Ishikawa (cell line): ENCODE results near the gene STMN3.

Experiments used
- CEBPB ChIP-seq: IDR thresholded peaks from 2 replicates; pipeline ENCODE4 v1.6.1; 2012
- CREB1 ChIP-seq: IDR thresholded peaks from 2 replicates; pipeline ENCODE4 v1.6.1; 2012; ENCODE audit warnings: low read depth
- EGR1 ChIP-seq: IDR thresholded peaks from 2 replicates; pipeline ENCODE4 v1.6.1; 2012
- EP300 ChIP-seq: IDR thresholded peaks from 2 replicates; pipeline ENCODE4 v1.6.1; 2012; ENCODE audit warnings: borderline replicate concordance
- FOXM1 ChIP-seq: IDR thresholded peaks from 2 replicates; pipeline ENCODE4 v1.6.1; 2012; ENCODE audit warnings: low read depth, borderline replicate concordance
- MAX ChIP-seq: IDR thresholded peaks from 2 replicates; pipeline ENCODE4 v1.6.1; 2012
- NFIC ChIP-seq: IDR thresholded peaks from 2 replicates; pipeline ENCODE4 v1.6.1; 2012
- RAD21 ChIP-seq: IDR thresholded peaks from 2 replicates; pipeline ENCODE4 v1.6.1; 2012; ENCODE audit warnings: low read depth
- REST ChIP-seq: IDR thresholded peaks from 2 replicates; pipeline ENCODE4 v1.6.1; 2012; ENCODE audit warnings: low read depth, mild to moderate bottlenecking
- TAF1 ChIP-seq: IDR thresholded peaks from 2 replicates; pipeline ENCODE4 v1.6.1; 2012; ENCODE audit warnings: low read depth, mild to moderate bottlenecking
- TCF12 ChIP-seq: IDR thresholded peaks from 2 replicates; pipeline ENCODE4 v1.6.1; 2012; ENCODE audit warnings: low read depth
- TEAD4 ChIP-seq: IDR thresholded peaks from 2 replicates; pipeline ENCODE4 v1.6.1; 2012
- USF1 ChIP-seq: IDR thresholded peaks from 2 replicates; pipeline ENCODE4 v1.6.1; 2012
- YY1 ChIP-seq: IDR thresholded peaks from 2 replicates; pipeline ENCODE4 v1.6.1; 2012; ENCODE audit warnings: low read depth
- ZBTB7A ChIP-seq: IDR thresholded peaks from 2 replicates; pipeline ENCODE4 v1.6.1; 2012; ENCODE audit warnings: low read depth

STMN3 gene

GRCh38 chr20:63693733-63694583 is 40.7 kb upstream of the STMN3 start:
- TF ChIP-seq MAX, result no peak
- no peak for TF ChIP-seq ZBTB7A
- no peak for TF ChIP-seq REST
- no peak for TF ChIP-seq NFIC
- TF ChIP-seq TAF1, result no peak
- no peak for TF ChIP-seq EP300
- TF ChIP-seq RAD21, result no peak
- TF ChIP-seq USF1, result no peak
- TF ChIP-seq CEBPB, result no peak
- TF ChIP-seq YY1, result no peak
- no peak for TF ChIP-seq FOXM1
- no peak for TF ChIP-seq TCF12

- no peak for TF ChIP-seq CEBPB
- no peak for TF ChIP-seq NFIC
- TF ChIP-seq USF1, result no peak
- no peak for TF ChIP-seq RAD21
- no peak for TF ChIP-seq TAF1
- no peak for TF ChIP-seq TEAD4
- TF ChIP-seq MAX, result no peak
- no peak for TF ChIP-seq YY1
- no peak for TF ChIP-seq EP300
These were observed 40.0 kb upstream of the STMN3 start for GRCh38 chr20:63693083-63693732.

- no peak for TF ChIP-seq USF1
- no peak for TF ChIP-seq FOXM1
- no peak for TF ChIP-seq YY1
- no peak for TF ChIP-seq EP300
- no peak for TF ChIP-seq NFIC
- TF ChIP-seq TCF12, result no peak
- TF ChIP-seq REST, result no peak
- TF ChIP-seq CREB1, result no peak
- TF ChIP-seq TAF1, result no peak
- no peak for TF ChIP-seq CEBPB
- TF ChIP-seq RAD21, result no peak
These were observed 39.3 kb upstream of the STMN3 start for GRCh38 chr20:63692436-63693082.

GRCh38 chr20:63691711-63692435 is 38.6 kb upstream of the STMN3 start:
- TF ChIP-seq TCF12 (no peak), TAF1 (no peak), EGR1 (no peak), CEBPB (no peak), TEAD4 (no peak), MAX (no peak), FOXM1 (no peak), CREB1 (no peak), RAD21 (no peak), YY1 (no peak), USF1 (no peak), EP300 (no peak), NFIC (no peak)
